ENCODE measurements around the gene TMPRSS11D.

TMPRSS11D gene

GRCh38 chr4:67918428-67918827, 34.6 kb upstream of the TMPRSS11D start:
- no peaks in the 10 kb centered on the region for H4K20me1 ChIP-seq (ENCODE audit: insufficient read depth, low read length)
- H3K79me2 ChIP-seq (ENCODE audit: low read length) = no peaks in the 10 kb centered on the region
- no peaks in the 10 kb centered on the region for H3K36me3 ChIP-seq (replicated peaks; ENCODE audit: low read depth, low read length)
- no peak overlapping the region for H2AFZ ChIP-seq (ENCODE audit: low read depth, low read length)
- no peaks in the 10 kb centered on the region for H3K4me1 ChIP-seq (ENCODE audit: low read length)
- no peak overlapping the region for H3K9ac ChIP-seq (ENCODE audit: low read length)
- H3K4me3 ChIP-seq (ENCODE audit: low read length) = no peak overlapping the region
- H3K4me2 ChIP-seq (ENCODE audit: low read length) = no peak overlapping the region
- H3K27me3 ChIP-seq (ENCODE audit: low read depth, low read length) = no peaks in the 10 kb centered on the region
- H3K27ac ChIP-seq (ENCODE audit: low read length) = no peak overlapping the region
- TF ChIP-seq, protein P1, sequence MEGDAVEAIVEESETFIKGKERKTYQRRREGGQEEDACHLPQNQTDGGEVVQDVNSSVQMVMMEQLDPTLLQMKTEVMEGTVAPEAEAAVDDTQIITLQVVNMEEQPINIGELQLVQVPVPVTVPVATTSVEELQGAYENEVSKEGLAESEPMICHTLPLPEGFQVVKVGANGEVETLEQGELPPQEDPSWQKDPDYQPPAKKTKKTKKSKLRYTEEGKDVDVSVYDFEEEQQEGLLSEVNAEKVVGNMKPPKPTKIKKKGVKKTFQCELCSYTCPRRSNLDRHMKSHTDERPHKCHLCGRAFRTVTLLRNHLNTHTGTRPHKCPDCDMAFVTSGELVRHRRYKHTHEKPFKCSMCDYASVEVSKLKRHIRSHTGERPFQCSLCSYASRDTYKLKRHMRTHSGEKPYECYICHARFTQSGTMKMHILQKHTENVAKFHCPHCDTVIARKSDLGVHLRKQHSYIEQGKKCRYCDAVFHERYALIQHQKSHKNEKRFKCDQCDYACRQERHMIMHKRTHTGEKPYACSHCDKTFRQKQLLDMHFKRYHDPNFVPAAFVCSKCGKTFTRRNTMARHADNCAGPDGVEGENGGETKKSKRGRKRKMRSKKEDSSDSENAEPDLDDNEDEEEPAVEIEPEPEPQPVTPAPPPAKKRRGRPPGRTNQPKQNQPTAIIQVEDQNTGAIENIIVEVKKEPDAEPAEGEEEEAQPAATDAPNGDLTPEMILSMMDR (IDR thresholded peaks at IDR 0.05; ENCODE audit: low read depth, low read length) = peak; percentile 65
- no peak for TF ChIP-seq EZH2phosphoT487 (IDR thresholded peaks at IDR 0.05; ENCODE audit: low read depth)
- no peaks in the 10 kb centered on the region for H3K9me3 ChIP-seq (ENCODE audit: insufficient read depth, low read length)

GRCh38 chr4:67915400-67915966, 31.7 kb upstream of the TMPRSS11D start:
- Histone ChIP-seq H3K9me3 (ENCODE audit: insufficient read depth, low read length) (no peaks in the 10 kb centered on the region), H3K27me3 (ENCODE audit: low read depth, low read length) (no peaks in the 10 kb centered on the region), H3K4me2 (ENCODE audit: low read length) (no peak overlapping the region), H3K79me2 (ENCODE audit: low read length) (no peaks in the 10 kb centered on the region), H2AFZ (ENCODE audit: low read depth, low read length) (no peak overlapping the region), H3K4me3 (ENCODE audit: low read length) (no peak overlapping the region), H3K27ac (ENCODE audit: low read length) (no peak overlapping the region), H3K36me3 (replicated peaks; ENCODE audit: low read depth, low read length) (no peaks in the 10 kb centered on the region), H3K4me1 (ENCODE audit: low read length) (peaks cover 8% of the 10 kb centered on the region; the same call in 1 of the 2 replicates), H4K20me1 (ENCODE audit: insufficient read depth, low read length) (no peaks in the 10 kb centered on the region), H3K9ac (ENCODE audit: low read length) (no peak overlapping the region)
- no peak for TF ChIP-seq EZH2phosphoT487 (IDR thresholded peaks at IDR 0.05; ENCODE audit: low read depth)
- TF ChIP-seq, protein P1 (IDR thresholded peaks at IDR 0.05; ENCODE audit: low read depth, low read length) = no peak

DNA sequence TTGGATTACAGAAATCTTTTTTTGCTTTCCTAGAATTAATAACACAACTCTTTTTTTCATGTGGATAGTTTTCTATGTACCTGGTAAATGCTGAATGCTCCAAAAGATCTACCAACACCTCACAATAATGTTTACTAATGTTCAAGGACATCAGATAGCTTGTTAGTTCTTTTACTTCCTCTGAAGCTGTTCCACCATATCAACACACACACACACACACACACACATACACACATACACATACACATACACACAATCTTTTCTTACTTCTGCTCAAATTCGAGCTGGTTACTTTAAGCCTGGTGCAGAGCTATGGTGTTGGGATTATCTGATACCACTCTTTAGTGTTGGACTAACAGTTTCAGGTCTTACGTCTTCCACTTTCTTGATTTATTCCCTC, 28.3 kb upstream of the TMPRSS11D start:
- Histone ChIP-seq H3K4me2 (ENCODE audit: low read length) (no peak overlapping the region), H3K27me3 (ENCODE audit: low read depth, low read length) (no peaks in the 10 kb centered on the region), H3K27ac (ENCODE audit: low read length) (no peak overlapping the region), H3K9me3 (ENCODE audit: insufficient read depth, low read length) (no peaks in the 10 kb centered on the region), H3K9ac (ENCODE audit: low read length) (no peak overlapping the region), H3K36me3 (replicated peaks; ENCODE audit: low read depth, low read length) (no peaks in the 10 kb centered on the region), H4K20me1 (ENCODE audit: insufficient read depth, low read length) (no peaks in the 10 kb centered on the region), H3K4me3 (ENCODE audit: low read length) (no peak overlapping the region), H2AFZ (ENCODE audit: low read depth, low read length) (no peak overlapping the region), H3K4me1 (ENCODE audit: low read length) (peaks cover 9% of the 10 kb centered on the region; the same call in 1 of the 2 replicates), H3K79me2 (ENCODE audit: low read length) (no peaks in the 10 kb centered on the region)
- TF ChIP-seq, protein P1 (IDR thresholded peaks at IDR 0.05; ENCODE audit: low read depth, low read length) = no peak
- no peak for TF ChIP-seq EZH2phosphoT487 (IDR thresholded peaks at IDR 0.05; ENCODE audit: low read depth)

DNA sequence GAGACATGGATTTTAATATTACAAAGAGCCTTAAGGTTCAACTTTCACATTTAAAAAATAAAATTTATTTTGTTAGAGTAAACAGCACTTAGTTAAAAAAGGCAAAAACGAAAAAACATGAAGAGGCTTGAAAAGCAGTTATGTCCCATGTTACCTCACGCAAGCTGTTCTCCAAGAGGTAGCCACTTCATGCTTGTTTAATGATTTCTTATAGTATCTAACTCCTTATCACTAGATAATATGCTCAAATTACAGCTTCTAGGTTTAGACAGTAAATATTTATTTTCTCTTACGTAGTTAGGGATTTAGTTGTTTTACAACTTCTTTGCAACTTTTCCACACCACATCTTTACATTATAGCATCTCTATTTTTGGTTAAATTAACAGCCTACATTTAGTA, 27.8 kb upstream of the TMPRSS11D start:
- Histone ChIP-seq H3K4me2 (ENCODE audit: low read length) (no peak overlapping the region), H3K9ac (ENCODE audit: low read length) (no peak overlapping the region), H3K79me2 (ENCODE audit: low read length) (no peaks in the 10 kb centered on the region), H3K36me3 (replicated peaks; ENCODE audit: low read depth, low read length) (no peaks in the 10 kb centered on the region), H3K27ac (ENCODE audit: low read length) (no peak overlapping the region), H3K4me1 (ENCODE audit: low read length) (peaks cover 9% of the 10 kb centered on the region; the same call in 1 of the 2 replicates), H4K20me1 (ENCODE audit: insufficient read depth, low read length) (no peaks in the 10 kb centered on the region), H3K27me3 (ENCODE audit: low read depth, low read length) (no peaks in the 10 kb centered on the region), H2AFZ (ENCODE audit: low read depth, low read length) (no peak overlapping the region), H3K4me3 (ENCODE audit: low read length) (no peak overlapping the region), H3K9me3 (ENCODE audit: insufficient read depth, low read length) (no peaks in the 10 kb centered on the region)
- TF ChIP-seq, protein P1 (IDR thresholded peaks at IDR 0.05; ENCODE audit: low read depth, low read length) = no peak
- TF ChIP-seq EZH2phosphoT487 (IDR thresholded peaks at IDR 0.05; ENCODE audit: low read depth) = no peak

Measured in OCI-LY3 (cell line).